Nucleus accumbens (tissue), 56 donors: ENCODE results near the gene CTCFL.
"Not testable (repeated sequence)": the region's sequence is repeated elsewhere in the genome, so short reads cannot be mapped to it uniquely, and the experiment has no call there.

Source experiments
- DNase-seq, 56 donors: peaks; one replicate each; lab custom pipeline; 2025; lab: John Stamatoyannopoulos, UW

CTCFL gene

GRCh38 chr20:57485770-57486169 is 39.2 kb downstream of the CTCFL start:
- no peak for DNase-seq

- DNase-seq = no peak
Measured at GRCh38 chr20:57484772-57485171, 40.2 kb downstream of the CTCFL start.

- no peak for DNase-seq
Measured at GRCh38 chr20:57483287-57484050, 41.5 kb downstream of the CTCFL start.

- no peak for DNase-seq
Measured at GRCh38 chr20:57482796-57483195, 42.1 kb downstream of the CTCFL start.

- DNase-seq = no peak
Measured at GRCh38 chr20:57482148-57482547, 42.8 kb downstream of the CTCFL start.

GRCh38 chr20:57481281-57481711 is 43.6 kb downstream of the CTCFL start:
- no peak for DNase-seq

GRCh38 chr20:57480444-57481160 is 44.3 kb downstream of the CTCFL start:
- peak in 2 of 56 donors; percentile 18 to 24 for DNase-seq

DNA sequence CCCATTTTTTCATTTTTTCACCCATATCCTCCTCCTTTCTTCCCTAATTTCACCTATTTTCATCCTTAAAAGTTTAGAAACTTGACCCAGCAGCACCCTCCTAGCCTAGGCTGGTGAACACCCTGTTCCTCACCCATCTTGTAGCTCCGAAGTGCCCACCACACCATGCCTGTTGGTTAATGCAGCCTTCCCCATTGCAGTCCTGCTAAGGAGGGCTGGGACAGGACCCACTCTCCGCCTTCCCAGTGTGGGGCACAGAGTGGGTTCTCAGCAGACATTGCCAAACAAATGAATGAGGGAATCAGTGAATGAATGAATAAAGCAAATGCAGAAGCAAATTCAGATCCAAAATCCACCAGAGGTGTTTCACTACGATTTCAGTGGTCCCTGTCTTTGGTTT is 45.7 kb downstream of the CTCFL start:
- no peak for DNase-seq

- DNase-seq = no peak
Measured at GRCh38 chr20:57478176-57478575, 46.8 kb downstream of the CTCFL start.

GRCh38 chr20:57476641-57477461 is 48.1 kb downstream of the CTCFL start:
- DNase-seq = no peak

DNA sequence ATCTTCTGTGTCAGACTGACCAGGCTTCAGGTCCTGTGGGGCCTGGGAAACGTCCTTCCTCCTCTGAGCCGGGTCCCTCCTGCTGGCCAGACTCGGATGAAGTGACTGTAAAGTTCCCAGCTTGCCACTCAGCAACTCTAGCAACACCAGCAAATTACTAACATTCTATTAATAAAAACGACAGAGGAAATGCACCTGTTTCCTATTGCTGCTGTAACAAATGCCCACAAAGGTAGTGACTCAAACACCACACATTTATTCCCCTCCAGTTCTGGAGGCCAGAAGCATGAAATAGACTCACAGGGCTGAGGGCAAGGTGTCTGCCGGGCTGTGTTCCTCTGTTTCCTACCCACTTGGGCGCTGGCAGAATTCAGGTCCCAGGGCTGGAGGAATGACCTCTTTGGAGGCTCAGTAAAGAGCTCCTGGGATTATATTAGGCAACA is 48.8 kb downstream of the CTCFL start:
- DNase-seq = no peak

- no peak for DNase-seq
Measured at GRCh38 chr20:57475388-57476083, 49.4 kb downstream of the CTCFL start.

DNA sequence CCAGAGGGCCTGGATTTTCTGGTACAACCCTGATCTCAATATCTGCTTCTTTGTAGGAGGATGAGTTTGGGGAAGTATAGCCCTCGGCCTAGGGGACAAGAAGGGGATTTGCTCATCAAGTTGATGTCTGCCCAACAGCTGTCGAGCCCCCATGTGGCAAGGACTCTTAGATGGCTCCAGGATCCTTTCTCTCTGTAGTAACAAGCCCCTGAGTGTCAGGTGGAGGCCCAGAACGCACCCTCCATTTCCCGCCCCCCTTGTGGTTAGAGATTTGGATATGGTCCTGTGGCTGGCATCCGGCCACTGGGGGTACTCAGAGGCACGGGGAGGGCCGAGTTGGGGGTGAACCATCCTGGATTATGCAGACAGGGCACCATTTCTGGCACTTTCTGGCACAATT is 50.1 kb downstream of the CTCFL start:
- no peak for DNase-seq

DNA sequence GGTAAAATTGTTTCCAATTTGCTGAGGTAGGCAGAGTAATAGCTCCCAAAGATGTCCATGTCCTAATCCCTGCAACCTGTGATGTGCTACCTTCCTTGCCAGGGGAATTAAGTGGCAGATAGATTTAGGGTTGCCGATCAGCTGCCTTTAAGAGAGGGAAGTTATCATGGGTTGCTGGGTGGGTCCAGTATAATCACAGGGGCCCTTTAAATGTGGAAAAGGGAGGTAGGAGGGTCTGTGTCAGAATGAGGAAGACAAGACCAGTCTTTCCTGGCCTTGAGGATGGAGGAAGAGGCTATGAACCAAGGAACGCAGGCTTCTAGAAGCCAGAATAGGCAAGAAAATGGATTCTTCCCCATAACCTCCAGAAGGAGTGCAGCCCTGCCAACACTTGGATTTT is 50.7 kb downstream of the CTCFL start:
- DNase-seq = no peak

DNA sequence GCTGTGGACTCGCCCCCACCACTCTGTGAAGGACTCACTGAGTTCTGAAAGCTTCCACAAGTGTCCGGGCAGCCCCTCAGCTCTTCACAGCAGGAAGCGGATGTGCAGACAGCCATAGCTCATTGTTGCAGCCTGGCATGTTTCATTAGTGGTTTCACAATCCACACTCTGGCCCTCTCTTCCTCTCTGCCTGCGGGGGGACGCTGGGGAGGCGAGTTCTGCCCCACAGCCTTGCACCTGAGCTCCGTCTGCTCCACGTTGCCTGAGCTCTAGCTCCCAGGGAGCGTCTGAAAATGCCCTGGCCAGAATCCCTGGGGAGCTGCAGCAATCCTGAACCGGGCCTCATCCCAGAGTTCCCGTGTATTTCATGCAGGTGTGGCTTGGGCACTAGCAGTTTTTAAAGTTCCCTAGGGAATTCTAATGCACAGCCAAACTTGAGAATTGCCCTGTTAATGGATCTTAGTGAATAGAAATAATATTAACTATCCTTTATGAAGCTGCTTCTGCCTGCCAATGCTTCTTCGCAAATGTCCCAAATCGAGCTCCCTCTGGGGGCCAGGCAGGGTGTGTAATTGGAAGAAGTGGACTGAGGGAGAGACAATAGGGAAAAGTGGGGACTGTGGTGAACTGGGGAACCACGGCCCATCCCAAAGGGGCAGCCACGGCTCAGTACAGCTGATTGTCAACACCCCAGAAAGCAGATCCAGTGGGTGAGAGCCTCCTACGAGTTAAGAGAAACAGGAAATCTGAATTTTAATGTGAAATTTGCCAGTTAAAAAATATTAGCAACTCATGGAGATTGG is 51.5 kb downstream of the CTCFL start:
- DNase-seq = peak in 10 of 56 donors; percentile 3 to 27 (median 13)

DNA sequence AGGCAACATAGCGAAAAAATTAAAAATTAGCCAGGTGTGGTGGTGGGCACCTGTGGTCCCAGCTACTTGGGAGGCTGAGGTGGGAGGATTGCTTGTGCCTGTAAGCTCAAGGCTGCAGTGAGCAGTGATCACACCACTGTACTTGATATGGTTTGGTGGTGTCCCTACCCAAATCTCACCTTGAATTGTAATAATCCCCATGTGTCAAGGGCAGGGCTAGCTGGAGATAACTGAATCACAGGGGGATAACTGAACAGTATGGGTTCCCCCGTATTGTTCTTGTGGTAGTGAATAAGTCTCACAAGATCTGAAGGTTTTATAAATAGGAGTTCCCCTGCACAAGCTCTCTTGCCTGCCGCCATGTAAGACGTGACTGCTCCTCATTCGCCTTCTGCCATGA is 52.5 kb downstream of the CTCFL start:
- not testable (repeated sequence) for DNase-seq

DNA sequence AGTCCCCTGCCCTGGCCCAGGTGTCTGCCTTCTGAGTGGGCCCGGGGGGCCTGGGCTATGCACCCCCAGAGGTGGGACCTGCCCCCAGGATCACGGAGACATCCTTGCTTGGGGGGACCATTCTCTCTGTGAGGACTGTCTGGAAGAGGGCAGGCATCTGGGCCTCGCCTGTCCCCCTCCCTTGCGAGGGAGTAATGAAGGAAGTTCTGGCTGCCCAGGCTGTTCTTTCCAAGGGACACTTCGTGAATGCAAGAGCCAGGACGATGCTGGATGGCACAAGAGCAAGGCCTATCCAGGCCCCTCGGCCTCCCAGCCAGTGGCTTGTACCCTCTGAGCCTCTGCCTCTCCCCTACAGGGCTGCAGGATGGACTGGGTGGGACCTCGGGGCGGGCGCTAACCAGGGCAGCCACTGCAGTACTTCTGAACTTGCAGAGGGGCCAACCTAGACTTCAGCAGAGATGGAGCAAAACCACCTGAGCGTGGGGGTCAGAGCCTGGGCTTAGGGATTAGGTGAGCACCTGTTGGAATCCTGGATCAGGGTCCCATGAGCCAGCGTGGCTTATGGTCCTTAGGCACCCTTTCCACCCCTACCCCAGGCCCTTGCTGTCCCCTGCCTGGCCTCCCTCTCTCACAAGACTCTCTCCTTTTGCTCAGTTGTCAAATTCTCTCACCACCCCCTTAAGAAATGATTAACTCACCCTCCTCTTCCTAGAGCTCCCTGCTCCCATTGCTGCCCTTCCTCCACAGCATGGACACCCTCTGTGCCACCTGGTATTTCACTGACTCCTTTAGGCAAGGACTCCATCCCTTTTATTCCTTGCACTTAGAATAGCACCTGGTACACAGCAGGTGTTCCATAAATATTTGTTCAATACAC is 53.2 kb downstream of the CTCFL start:
- no peak for DNase-seq

- no peak for DNase-seq
Measured at GRCh38 chr20:57470666-57471495, 54.1 kb downstream of the CTCFL start.
